ENCODE data around the gene MED10.
A peak's percentile ranks its signal among the peaks of the same experiment; 100 is the strongest.

The MED10 gene, protein sequence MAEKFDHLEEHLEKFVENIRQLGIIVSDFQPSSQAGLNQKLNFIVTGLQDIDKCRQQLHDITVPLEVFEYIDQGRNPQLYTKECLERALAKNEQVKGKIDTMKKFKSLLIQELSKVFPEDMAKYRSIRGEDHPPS

DNA sequence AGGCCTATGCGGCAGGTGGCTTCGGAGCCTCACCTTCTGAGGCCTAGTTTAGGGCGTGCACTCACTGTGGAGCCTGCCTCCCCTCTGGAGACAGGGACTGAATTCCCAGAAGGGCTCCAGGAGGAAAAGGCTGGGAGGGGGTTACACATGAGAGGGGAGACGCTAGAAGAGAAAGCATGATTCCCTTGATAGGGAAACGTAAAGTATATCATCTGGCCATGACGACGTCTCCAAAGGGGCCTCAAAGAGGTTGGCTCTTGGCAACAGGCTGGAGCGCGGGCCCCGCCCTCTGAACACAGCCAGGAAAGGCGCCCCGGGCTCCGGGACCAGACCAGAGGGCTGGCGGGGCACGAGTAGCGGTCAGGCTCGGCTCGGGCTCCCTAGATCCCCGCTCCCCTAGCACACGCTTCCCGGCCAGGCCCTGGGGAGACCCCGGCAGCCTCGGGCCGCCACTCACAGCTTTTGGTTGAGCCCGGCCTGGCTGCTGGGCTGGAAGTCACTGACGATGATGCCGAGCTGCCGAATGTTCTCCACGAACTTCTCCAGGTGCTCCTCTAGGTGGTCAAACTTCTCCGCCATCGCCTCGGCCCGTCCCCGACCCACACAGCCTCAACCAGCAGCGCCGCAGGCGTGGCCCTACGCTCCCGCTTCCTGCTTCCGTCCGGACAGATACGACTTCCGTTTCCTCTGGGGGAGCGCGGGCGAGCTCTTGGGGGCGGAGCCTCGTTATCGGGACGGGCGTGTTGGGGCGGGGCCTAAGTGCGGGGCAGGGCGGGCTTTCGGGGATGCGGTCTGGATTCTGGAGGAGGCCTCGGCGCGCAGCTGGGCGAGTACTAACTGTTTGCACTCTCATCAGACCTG is at the start of gene MED10:
Gene MED10 (minus strand): TSS at position 643 of the 861 bp plus-strand sequence. CDS start 64 bp downstream, at position 579.
- peak; percentile 64 to 87 for DNase-seq

DNA sequence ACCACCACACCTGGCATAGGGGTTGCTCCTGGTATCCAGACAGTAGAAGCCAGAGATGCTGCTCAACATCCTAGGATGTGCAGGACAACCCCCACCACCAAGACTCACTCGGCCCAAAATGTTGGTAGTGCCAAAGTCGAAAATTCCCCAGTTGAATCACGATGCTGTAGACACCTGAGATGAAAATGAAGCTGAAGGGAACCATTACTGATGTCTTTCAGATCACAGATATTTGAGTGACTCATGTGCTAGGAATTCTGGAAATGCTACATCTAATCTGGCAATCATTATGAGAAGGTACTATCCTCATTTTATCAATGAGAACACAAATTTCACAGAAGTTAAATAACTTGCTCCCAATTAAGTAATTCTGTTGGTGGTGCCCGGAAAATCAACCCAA is 49.3 kb upstream of the MED10 start:
- DNase-seq = no peak

DNA sequence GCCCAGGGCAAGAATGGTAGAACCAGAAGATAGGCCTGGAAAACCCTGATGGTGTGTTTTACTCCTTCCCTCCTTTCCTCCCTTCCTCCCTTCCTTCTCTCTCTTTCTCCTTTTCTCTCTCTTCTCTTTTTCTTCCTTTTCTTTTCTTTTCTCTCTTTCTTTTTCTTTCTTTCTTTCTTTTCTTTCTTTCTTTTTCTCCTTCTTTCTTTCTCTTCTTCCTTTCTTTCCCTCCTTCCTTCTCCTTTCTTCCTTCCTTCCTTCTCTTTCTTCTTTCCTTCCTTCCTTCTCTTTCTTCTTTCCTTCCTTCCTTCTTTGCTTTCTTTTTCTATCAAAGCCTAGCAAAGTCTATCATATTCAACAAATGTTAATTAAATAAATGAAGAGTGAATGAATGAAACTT is 46.4 kb upstream of the MED10 start:
- no peak for DNase-seq

DNA sequence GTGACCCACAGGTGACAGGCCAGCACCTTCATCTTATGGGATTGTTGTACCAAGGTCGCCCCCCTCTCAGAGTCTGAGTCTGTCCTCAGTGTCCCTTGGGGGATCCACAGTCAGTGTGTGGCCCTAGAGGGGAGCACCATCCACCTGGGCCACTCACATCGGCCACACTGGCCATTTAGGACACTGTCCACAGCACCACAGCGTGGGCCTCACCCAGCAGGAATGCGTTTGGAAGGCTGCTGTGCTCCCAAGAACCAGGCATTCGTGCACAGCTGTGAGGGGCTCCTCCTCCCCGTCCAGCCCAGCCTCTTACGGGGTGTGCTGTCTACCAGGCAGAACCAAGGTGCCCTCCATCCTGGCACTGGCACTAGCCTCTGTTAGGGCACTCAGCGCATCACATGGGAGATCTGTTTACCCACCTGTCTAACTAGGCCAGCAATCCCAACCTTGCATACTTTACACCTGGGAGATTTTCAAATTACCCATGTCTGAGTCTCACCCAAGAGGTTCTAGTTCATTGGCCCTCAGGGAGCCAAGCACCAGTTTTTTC is 45.8 kb upstream of the MED10 start:
- DNase-seq = peak; percentile 34 to 70

DNA sequence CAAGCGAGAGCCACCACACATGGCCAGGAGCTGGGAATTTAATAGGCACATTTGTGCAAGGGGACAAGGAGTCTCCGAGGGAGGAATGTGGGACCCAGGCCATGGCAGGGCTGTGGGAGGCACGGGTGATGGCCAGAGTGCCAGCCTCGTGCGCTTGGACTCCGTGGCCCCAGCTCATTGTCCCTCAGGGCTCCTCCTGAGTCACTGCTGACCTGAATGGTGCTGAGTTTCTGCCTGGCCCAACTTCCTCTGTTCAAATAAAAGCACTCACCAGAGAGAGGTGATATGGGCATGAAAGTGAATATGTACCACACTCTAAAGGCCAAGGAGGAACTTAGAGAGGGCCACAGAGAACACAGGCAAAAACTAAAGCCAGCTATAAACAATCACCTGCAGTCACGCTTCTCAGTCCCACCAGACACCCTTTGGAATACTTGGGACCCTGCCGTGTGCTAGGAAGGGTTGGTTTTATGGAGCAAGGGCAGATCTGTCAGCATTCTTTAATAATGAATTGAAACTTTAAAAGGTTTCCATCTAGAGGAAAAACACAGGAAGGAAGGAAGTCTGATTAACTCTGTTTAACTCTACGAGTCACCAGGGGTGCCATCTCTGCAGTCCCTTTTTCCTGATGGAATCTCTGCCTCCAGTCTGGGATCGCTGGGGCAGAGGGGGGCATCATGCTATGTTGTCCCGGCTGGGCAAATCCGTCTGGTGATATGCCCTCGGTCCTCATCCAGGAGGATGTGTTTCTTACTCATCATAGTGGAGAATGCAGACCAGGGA is 45.2 kb upstream of the MED10 start:
- DNase-seq = no peak

DNA sequence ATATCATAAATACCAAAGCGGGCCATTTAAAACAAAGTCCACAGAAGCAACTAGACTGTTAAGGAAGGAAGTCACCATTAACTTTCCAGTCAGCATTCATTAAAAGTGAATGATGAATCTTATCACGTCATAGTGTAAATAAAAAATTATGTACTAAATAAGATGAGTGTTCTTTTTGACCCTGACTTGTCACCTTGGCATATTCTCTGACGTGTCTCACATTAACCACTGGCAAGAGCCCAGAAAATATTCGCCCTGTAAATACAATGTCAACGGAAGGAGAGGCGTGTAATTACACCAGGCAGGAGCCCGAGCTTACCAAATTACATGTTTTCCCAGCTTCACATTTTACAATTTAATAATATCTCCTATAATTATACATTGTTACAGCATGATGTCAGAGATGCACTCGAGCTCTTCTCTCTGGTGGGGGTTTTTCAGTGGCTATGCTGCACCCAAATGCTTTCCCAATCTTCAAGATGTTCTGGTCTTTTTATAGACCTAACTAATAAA is 41.0 kb upstream of the MED10 start:
- no peak for DNase-seq

DNA sequence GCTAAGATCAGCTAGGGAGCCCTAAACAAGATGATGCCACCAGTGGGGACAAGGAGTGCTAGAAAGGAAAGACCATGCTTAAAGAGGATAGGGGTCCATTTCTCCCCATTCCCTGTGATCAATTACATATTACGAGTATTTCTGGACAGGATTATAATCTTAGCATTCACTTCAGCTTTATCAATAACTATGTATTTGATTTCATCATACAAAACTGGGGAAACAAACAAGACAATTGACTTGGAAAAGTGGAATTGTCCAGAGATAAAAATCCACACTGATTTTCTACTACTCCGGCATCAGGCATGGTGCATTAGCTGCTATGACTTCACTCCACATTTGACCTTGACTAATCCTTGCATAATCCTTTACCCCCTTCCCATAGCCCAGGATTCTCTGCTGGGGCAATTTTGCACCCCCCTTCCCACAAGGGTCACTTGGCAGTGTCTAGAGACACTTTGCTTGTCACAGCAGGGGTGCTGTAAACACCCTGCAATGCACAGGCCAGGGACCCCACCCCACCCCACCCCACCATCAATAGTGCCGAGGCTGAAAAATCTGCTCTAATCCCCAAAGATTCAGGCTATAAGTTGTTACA is 40.4 kb upstream of the MED10 start:
- DNase-seq = no peak

DNA sequence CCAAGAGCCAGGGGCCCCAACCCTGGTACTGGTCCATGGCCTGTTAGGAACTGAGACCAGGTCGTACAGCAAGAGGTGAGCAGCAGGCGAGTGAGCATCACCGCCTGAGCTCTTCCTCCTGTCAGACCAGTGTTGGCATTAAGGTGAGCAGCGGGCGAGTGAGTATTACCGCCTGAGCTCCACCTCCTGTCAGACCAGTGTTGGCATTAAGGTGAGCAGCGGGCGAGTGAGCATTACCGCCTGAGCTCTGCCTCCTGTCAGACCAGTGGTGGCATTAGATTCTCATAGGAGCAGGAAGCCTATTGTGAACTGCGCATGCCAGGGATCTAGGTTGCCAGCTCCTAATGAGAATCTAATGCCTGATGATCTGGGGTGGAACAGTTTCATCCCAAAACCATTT is 39.3 kb upstream of the MED10 start:
- DNase-seq = no peak

DNA sequence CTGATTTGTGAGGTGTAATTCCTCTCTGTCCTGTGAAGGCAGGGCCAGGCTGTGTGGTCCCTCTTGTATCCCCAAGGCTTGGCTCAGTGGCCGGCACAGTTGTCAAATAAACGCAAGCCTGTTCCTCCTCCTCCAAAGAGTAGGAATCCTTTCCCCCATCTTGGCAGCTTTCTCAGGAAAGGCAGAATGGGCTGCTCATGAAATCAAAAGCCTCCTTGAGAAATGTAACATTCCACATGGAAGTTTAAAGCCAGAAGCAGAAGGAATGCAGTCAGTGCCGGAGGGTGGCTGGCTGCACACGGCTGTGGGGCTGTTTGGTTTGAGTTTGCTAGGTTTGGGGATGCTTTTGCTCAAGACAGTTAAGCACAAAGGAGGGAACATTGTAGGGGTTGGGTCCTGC is 34.5 kb upstream of the MED10 start:
- no peak for DNase-seq

DNA sequence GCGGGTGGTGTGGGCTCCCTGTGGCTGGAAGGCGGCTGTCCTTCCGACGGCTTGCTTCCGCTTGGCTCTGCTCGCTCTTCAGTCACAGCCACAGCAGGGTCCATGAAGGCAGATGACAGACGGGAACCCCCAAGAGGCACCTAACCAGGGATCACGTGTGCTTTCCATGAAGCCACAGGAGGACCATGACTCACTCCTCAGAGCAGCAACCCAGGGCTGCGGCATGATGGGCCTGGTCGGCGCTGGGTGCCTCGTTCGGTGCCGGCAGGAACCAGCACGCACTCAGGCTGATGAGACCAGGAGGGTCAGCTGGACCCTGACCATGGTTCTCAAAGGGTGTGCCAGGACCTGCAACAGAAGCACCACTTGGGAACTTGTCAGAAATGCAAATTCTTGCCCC is 32.8 kb upstream of the MED10 start:
- DNase-seq = no peak

DNA sequence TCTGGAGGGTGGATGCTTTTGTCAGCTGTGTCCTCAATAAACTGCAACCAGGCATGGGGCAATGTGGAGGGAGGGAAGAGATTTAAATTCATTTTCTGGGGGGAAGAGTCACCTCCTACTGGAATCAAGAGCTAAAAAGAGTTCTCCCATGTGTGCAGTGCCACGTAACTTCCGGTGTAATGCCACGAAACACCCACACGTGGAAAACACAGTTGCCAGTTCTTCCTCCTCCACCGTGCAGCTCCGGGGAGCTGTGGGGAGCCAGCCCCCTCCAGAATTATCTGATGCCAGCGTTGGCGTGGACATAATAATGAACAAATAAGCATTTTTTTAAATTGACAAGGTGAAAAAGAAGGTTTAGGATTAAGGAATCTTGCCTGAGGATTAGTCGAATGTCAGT is 32.1 kb upstream of the MED10 start:
- DNase-seq = no peak

DNA sequence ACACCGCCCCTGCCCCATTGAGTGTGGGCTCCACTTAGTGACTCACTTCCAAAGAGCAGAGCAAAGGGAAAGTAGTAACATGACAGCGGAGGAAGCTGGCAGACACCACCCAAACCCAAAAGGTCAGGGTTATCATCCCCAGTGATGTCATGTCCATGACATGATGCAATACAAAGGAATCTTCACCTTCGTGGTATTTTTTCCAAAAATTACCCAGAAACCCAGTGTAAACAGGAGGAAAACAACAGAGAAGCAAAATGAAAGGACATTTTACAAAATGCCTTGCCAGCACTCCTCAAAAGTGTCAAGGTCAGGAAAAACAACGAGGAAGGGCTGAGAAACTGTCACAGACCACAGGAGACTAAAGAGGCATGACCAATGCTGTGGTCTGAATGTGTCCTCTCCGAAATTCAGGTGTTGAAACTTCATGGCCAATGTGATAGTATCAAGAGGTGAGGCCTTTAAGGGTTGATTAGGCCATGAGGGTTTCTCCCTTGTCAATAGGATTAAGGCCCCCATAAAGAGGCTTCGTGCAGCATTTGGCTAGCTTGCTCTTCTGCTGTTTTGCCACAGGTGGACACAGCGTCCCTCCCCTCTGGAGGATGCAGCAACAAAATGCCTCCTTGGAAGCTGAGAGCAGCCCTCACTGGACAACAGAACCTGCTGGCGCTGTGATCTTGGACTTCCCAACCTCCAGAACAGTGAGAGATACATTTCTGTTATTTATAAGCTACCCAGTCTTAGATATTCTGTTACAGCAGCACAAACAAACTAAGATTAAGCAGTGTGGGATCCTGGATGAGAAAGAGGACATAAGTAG is 30.5 kb upstream of the MED10 start:
- no peak for DNase-seq

DNA sequence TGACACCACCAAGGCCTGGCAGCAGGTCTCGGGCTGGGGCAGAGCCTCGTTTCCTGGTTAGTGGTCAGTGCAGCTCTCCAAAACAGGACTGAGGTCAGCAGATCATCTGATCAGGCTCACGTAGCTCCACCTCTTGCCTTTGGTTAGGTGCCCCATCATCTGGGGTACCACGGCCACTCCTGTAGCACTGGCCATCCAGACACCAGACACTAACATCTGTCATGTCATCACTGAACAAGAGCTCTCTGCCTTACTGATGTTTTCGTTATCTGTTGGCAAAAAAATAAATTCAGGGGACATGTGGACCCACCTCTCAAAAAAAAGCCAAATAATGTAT is 29.9 kb upstream of the MED10 start:
- DNase-seq = no peak

DNA sequence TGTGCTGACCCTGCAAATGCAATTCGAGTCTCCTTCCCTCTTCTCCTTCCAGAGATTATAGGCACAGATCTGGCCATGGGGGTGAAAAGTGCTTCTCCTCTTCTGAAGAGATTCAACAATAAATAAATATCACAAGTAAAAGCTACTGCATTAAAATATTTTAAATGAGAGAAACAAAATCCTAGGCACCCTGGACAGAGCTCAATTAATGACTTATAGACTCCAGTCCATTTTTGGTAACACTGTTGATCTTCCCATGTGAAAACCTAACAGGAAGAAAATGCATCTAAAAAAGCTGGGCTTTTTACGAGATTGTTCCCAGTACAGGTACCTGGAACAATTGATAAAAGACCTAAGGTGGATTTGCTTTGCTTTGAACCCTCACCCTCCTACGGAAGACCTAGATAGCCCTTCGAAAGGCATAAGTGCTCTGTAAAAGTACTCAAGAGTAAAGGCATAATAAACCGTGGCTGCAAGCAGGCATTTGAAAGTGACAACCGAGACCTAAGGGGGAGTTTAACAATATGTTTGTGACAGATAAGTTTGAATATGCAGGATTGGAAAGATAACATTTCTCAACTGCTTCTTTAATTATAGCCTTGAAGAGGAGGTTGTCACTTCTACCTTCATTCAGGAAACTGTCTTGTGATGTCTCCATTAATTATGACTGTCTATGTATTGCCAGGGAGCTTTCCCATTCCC is 29.4 kb upstream of the MED10 start:
- peak in 1 of 2 experiments; percentile 52 for DNase-seq

DNA sequence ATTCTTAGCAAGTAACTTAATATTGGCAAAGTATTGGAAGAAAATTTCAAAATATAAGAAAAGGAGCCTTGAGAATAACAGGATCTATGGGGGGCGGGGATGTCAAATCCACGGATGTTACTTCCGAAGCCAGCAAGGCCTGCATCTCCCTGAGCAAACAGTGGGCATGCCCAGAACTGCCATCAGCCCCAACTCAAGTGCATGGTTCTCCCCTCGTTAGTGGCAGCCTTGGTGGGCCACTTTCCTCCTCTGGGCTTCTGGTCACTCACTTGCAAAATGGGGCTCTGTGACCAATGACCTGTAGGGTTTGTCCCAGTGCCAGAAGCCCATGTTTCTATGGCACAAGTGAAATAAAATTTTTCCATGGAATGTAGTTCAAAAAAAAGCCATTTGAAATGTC is 27.2 kb upstream of the MED10 start:
- DNase-seq = no peak

DNA sequence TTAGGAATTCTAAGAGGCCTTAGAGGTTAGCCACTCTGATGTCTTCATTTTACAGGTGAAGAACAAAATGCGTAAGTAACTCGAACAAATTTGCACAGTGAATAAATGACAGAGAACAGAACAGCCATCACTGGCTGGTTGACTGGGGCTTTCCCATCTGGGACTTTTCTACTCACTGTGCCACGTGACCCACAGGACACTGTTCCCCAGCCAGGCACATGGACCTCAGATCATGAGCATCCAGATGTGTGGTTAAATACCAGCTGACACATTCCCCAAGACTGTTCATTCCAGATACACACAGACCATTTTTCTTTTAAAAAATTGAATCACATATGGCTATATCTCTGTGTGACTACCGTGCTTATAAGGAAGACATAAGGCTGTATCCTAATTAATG is 25.8 kb upstream of the MED10 start:
- DNase-seq = no peak

DNA sequence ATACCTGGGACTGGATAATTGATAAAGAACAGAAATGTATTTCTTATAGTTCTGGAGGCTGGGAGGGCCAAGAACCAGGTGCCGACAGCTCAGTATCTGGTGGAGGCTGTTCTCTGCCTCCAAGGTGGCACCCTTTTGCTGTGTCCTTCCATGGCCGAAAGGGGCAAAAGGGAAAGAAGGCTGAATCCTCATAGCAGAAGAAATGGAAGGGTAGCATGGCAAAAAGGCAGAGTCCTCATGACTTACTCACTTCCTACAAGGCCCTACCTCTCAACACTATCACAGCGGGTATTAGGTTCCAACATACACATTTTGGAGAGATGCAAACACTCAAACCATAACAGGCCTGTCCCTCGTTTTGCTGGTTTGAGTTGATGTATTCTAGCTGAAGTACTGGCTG is 25.1 kb upstream of the MED10 start:
- no peak for DNase-seq

DNA sequence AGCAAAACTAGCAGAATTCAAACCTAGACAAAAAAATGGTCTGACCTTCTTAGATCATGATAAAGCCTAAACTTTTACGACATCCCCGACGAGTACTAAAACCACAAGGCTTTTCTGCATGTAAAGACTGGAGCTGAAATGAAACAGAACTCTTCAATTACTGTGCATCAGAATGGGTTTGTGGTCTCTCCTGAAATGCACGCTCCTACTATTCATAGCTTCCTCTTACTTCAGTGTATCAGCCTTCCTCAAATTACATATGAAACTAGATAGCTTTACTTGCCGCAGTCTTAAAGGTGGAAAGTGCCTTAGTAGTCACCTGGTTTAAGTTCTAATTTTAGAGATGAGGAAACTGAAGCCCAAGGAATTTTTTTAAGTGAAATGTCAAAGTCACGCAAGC is 24.6 kb upstream of the MED10 start:
- no peak for DNase-seq

DNA sequence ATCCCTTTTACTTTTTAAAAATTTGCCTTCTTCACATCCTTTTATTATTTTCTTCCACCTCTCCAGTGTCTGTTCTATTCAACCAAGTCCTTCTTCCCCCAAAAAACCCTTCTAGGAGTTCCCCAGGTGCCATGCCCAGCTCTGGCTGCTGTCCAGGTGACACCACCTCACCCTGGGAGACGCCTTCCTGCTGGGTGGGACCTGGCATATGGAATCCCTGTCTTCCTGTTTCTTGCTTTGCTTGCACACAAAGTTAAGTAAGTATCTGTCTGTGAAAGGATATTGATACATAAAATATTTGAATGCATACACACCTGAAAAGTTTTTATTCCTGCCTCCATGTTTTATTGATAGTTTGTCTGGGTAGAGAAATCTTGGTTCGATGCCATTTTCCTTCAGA is 23.1 kb upstream of the MED10 start:
- no peak for DNase-seq

DNA sequence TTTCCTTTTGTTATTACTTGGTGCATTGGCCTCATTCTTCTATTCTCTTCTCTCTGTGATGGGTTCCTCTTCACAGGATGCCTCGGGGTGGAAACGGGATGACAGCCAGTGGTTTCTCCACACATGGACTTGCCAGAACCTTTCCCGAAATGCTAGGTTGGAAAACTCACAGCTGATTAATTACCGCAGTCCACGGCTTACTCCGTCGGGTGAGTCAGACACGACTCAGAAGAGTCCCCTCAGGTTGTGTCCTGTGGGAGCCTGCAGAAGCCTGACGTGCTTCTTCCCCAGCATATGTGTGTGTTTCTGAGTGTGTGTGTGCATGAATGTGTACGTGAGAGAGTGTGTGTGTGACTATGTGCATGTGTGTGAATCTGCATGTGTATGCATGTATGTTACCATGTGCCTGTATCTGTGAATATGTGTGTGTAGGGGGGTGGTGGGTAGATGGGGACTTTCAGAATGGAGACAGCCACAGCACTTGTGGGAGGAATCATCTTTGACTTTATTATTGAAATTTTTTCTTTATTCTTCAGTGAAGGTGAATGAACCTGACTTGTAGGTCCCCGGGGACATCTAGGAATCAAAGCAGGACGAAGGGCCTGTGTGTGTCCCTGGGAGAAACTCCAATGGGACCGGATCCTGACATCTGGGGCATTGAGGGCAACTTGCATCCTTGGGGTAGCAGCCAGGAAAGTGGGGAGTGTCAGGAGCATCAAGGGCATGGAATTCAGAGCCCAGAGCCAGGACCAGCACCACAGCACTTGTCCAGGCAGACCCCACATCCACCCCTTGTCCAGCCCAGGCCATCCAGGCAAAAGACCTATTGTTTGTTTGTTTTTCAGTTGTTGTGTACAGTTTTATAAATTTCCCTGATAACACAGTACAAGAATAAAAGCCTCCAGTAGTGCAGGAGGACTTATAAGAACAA is 21.9 kb upstream of the MED10 start:
- DNase-seq = no peak

Data from NCI-H187 (cell line).